ENCODE data around the gene CPT1B. TPM values are rescaled to one million over a fixed set of nuclear protein-coding genes. Genes with fewer than 3 reads are reported as not detected.

The CPT1B gene
- total RNA-seq, 2 experiments from 2014 or later = 101 to 138 TPM

DNA sequence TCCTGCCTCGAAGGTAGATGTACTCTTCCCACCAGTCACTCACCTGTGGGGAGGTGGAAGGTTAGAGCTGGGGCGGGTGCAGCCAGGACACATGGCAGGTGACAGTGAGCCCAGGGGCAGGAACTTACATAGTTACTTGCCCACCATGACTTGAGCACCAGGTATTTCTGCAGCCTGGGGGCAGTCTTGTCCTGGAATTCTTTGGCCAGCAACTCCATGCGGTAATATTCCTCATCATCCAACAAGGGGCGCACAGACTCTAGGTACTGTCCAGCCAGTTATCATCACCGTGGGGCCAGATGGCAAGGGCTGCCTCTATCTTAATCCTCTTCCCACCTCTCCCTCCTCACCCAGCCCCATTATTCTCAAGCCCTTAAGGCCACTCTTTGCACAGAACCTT, 2.2 kb downstream of the CPT1B start:
- BruUV-seq (replicated peaks) = no TSS peak
- Histone ChIP-seq H2AFZ (ENCODE audit: low read length) (no peak overlapping the region), H4K20me1 (ENCODE audit: insufficient read depth, low read length) (no peaks in the 10 kb centered on the region), H3K4me3 (ENCODE audit: low read depth, low read length, poor library complexity, severe bottlenecking) (no peak overlapping the region), H3K79me2 (ENCODE audit: insufficient read depth, low read depth, low read length) (peaks cover 2% of the 10 kb centered on the region; the same call in 1 of the 2 replicates), H3K36me3 (ENCODE audit: insufficient read depth, low read length) (peaks cover 92% of the 10 kb centered on the region), H3K4me2 (ENCODE audit: low read length) (no peak overlapping the region), H3K9me2 (ENCODE audit: insufficient read depth, low read length) (no peaks in the 10 kb centered on the region), H3K4me1 (ENCODE audit: insufficient read depth, low read length, poor library complexity, severe bottlenecking) (peaks cover 9% of the 10 kb centered on the region), H3K9me3 (ENCODE audit: low read length) (no peaks in the 10 kb centered on the region), H3K27ac (ENCODE audit: low read depth, low read length, poor library complexity, severe bottlenecking) (no peak overlapping the region)
- ChIA-PET CTCF (ENCODE audit: unreplicated experiment) (interaction anchor here (1.0 kb wide), 1 partner anchor 13 kb away, joined by 3 read pairs; the partner anchor contains the start of gene SYCE3), POLR2A (no interaction called here)
- DNase-seq (ENCODE audit: low spot score) = no peak
- no peak for TF ChIP-seq EZH2phosphoT487 (IDR thresholded peaks at IDR 0.05; ENCODE audit: borderline replicate concordance, low read depth, low read length)
- TF ChIP-seq, protein P1, sequence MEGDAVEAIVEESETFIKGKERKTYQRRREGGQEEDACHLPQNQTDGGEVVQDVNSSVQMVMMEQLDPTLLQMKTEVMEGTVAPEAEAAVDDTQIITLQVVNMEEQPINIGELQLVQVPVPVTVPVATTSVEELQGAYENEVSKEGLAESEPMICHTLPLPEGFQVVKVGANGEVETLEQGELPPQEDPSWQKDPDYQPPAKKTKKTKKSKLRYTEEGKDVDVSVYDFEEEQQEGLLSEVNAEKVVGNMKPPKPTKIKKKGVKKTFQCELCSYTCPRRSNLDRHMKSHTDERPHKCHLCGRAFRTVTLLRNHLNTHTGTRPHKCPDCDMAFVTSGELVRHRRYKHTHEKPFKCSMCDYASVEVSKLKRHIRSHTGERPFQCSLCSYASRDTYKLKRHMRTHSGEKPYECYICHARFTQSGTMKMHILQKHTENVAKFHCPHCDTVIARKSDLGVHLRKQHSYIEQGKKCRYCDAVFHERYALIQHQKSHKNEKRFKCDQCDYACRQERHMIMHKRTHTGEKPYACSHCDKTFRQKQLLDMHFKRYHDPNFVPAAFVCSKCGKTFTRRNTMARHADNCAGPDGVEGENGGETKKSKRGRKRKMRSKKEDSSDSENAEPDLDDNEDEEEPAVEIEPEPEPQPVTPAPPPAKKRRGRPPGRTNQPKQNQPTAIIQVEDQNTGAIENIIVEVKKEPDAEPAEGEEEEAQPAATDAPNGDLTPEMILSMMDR (conservative IDR thresholded peaks at IDR 0.05; ENCODE audit: low read length) = 0 out of 2 replicates have a peak, but pooled peaks have one; percentile 29
- intact Hi-C loops (cut with micrococcal nuclease; ENCODE audit: unreplicated experiment) = no loop called here

DNA sequence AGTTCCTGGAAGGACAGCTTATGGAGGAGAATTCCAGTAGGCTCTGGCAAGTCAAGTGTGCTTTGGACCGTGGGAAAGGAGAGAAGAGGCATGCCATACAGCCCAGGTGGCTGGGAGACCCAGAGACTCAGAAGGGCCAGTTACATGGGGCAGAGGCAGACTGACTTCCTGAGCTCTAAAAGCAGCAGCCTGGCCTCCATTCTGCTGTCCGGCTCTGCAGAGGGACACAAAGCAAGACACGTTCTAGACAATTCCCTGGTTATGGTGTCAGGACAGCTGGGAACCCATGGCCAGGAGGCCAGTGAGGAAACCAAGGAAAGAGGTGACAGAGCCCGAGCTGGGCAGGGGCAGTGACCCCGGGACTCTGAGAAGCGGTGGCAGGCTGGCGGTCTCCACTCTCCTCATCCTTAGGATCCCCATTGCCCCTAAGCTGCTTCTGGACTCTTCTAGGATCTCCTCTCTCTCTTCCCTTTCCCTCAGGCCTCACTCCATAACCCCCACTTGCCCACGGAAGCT, 2.7 kb downstream of the CPT1B start:
- Histone ChIP-seq H4K20me1 (ENCODE audit: insufficient read depth, low read length) (no peaks in the 10 kb centered on the region), H3K9me2 (ENCODE audit: insufficient read depth, low read length) (no peaks in the 10 kb centered on the region), H3K27ac (ENCODE audit: low read depth, low read length, poor library complexity, severe bottlenecking) (no peak overlapping the region), H3K4me1 (ENCODE audit: insufficient read depth, low read length, poor library complexity, severe bottlenecking) (peaks cover 13% of the 10 kb centered on the region), H3K4me2 (ENCODE audit: low read length) (no peak overlapping the region), H2AFZ (ENCODE audit: low read length) (no peak overlapping the region), H3K9me3 (ENCODE audit: low read length) (no peaks in the 10 kb centered on the region), H3K36me3 (ENCODE audit: insufficient read depth, low read length) (peaks cover 92% of the 10 kb centered on the region), H3K79me2 (ENCODE audit: insufficient read depth, low read depth, low read length) (no peaks in the 10 kb centered on the region), H3K4me3 (ENCODE audit: low read depth, low read length, poor library complexity, severe bottlenecking) (no peak overlapping the region)
- intact Hi-C loops (cut with micrococcal nuclease; ENCODE audit: unreplicated experiment) = no loop called here
- TF ChIP-seq, protein P1 (conservative IDR thresholded peaks at IDR 0.05; ENCODE audit: low read length) = no peak
- no peak for TF ChIP-seq EZH2phosphoT487 (IDR thresholded peaks at IDR 0.05; ENCODE audit: borderline replicate concordance, low read depth, low read length)
- DNase-seq (ENCODE audit: low spot score) = no peak
- POLR2A ChIA-PET = interaction anchor here (1.6 kb wide), 1 partner anchor 10 kb away, joined by 7 read pairs; no protein-coding TSS in a partner anchor
- no TSS peak for BruUV-seq (replicated peaks)
- CTCF ChIA-PET (ENCODE audit: unreplicated experiment) = interaction anchor here (1.0 kb wide), 1 partner anchor 13 kb away, joined by 3 read pairs; the partner anchor contains the start of gene SYCE3

DNA sequence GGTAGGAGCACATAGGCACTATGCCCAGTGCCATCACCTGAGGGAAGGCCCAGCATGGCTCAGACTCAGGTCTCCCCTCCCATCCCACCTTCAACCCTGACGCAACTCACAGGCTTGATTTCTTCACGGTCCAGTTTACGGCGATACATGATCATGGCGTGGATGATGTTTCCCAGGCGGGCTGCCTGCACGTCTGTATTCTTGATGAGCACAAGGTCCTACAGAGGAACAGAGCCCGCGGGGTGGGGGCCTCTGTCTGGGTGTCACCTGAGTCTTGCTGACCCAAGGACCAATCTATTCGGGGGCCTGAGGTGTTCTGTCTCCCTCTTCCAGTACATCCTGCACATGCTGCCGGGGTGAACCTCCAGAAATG, 3.9 kb downstream of the CPT1B start:
- intact Hi-C loops (cut with micrococcal nuclease; ENCODE audit: unreplicated experiment) = no loop called here
- H3K79me2 ChIP-seq (ENCODE audit: insufficient read depth, low read depth, low read length) = no peaks in the 10 kb centered on the region
- no peak overlapping the region for H3K27ac ChIP-seq (ENCODE audit: low read depth, low read length, poor library complexity, severe bottlenecking)
- no peak for TF ChIP-seq EZH2phosphoT487 (IDR thresholded peaks at IDR 0.05; ENCODE audit: borderline replicate concordance, low read depth, low read length)
- TF ChIP-seq, protein P1 (conservative IDR thresholded peaks at IDR 0.05; ENCODE audit: low read length) = no peak
- no peak for DNase-seq (ENCODE audit: low spot score)
- H3K4me1 ChIP-seq (ENCODE audit: insufficient read depth, low read length, poor library complexity, severe bottlenecking) = peaks cover 24% of the 10 kb centered on the region
- H3K36me3 ChIP-seq (ENCODE audit: insufficient read depth, low read length) = peaks cover 92% of the 10 kb centered on the region
- no peaks in the 10 kb centered on the region for H3K9me2 ChIP-seq (ENCODE audit: insufficient read depth, low read length)
- CTCF ChIA-PET (ENCODE audit: unreplicated experiment) = no interaction called here
- POLR2A ChIA-PET = interaction anchor here (1.6 kb wide), 1 partner anchor 9 kb away, joined by 7 read pairs; no protein-coding TSS in a partner anchor
- H4K20me1 ChIP-seq (ENCODE audit: insufficient read depth, low read length) = no peaks in the 10 kb centered on the region
- no peaks in the 10 kb centered on the region for H3K9me3 ChIP-seq (ENCODE audit: low read length)
- no peak overlapping the region for H3K4me3 ChIP-seq (ENCODE audit: low read depth, low read length, poor library complexity, severe bottlenecking)
- no TSS peak for BruUV-seq (replicated peaks)
- no peak overlapping the region for H2AFZ ChIP-seq (ENCODE audit: low read length)
- H3K4me2 ChIP-seq (ENCODE audit: low read length) = no peak overlapping the region

Measured in OCI-LY7 (cell line).